H1 (cell line): ENCODE data around the gene TSEN2. TPM values are rescaled to one million over a fixed set of nuclear protein-coding genes. Genes with fewer than 3 reads are reported as not detected.

Experiments used
- CTCF ChIA-PET: fragments of 300-600 bp; sonication (Branson Sonifier 250); formaldehyde crosslinking; loops from one replicate; lab custom pipeline; 2021; ENCODE audit not compliant: partially characterized antibody; lab: Charles Lee
- POLR2A ChIA-PET: fragments of 300-600 bp; sonication (Branson Sonifier 250); formaldehyde crosslinking; loops from one replicate; lab custom pipeline; 2021; ENCODE audit warnings: inconsistent platforms; ENCODE audit not compliant: partially characterized antibody; lab: Charles Lee
- DNase-seq, 2 experiments: peaks; one replicate each; pipeline versions ENCODE4 v3.0.0 to v3.0.0-alpha.2; 2010 to 2022; ENCODE audit warnings: low spot score in 2 of 2, low read depth in 1 of 2, mixed read lengths in 1 of 2
- FAIRE-seq: peaks from 2 replicates; lab custom pipeline; 2011; peaks lifted over from hg19 to GRCh38; lab: Jason Lieb, UNC
- H2AFZ ChIP-seq: 2 replicates; pipeline ENCODE4 v1.8.1; 2012; ENCODE audit warnings: low read length, inconsistent platforms
- H2AK5ac ChIP-seq: 2 replicates; pipeline ENCODE4 v1.6.1; 2013; ENCODE audit warnings: low read depth, low read length
- H2BK120ac ChIP-seq: replicated peaks from 2 replicates; pipeline ENCODE3; 2013; ENCODE audit warnings: low read depth, low read length, inconsistent platforms
- H2BK12ac ChIP-seq: 2 replicates; pipeline ENCODE4 v1.6.1; 2013; ENCODE audit warnings: low read depth, low read length
- H2BK15ac ChIP-seq: 2 replicates; pipeline ENCODE4 v1.6.1; 2013; ENCODE audit warnings: low read length
- H2BK20ac ChIP-seq: 2 replicates; pipeline ENCODE4 v1.6.1; 2013; ENCODE audit warnings: low read length
- H2BK5ac ChIP-seq: 2 replicates; pipeline ENCODE4 v1.6.1; 2013; ENCODE audit warnings: low read depth, low read length
- H3K14ac ChIP-seq: 2 replicates; pipeline ENCODE4 v1.6.1; 2013; ENCODE audit warnings: inconsistent platforms; ENCODE audit not compliant: insufficient read length
- H3K18ac ChIP-seq: 2 replicates; pipeline ENCODE4 v1.6.1; 2013; ENCODE audit warnings: low read length; ENCODE audit errors: extremely low read depth
- H3K23ac ChIP-seq: 2 replicates; pipeline ENCODE4 v1.6.1; 2013; ENCODE audit warnings: inconsistent platforms; ENCODE audit not compliant: insufficient read length
- H3K23me2 ChIP-seq: 2 replicates; pipeline ENCODE4 v1.6.1; 2013; ENCODE audit warnings: low read depth, low read length
- H3K27ac ChIP-seq: 2 replicates; pipeline ENCODE4 v1.6.1; 2011; ENCODE audit warnings: low read depth, low read length, inconsistent platforms
- H3K27me3 ChIP-seq, 4 experiments: replicated peaks in 1 of 4; 1 replicate in 1 of 4; 2 replicates in 3 of 4; pipeline versions ENCODE4 v1.6.1 to v1.8.1; 2011 to 2013; ENCODE audit warnings: low read length in 3 of 4, mild to moderate bottlenecking in 3 of 4, inconsistent platforms in 2 of 4, mixed read lengths in 2 of 4, moderate library complexity in 1 of 4; ENCODE audit not compliant: control insufficient read depth in 3 of 4, insufficient read depth in 3 of 4; ENCODE audit errors: extremely low read depth in 1 of 4
- H3K36me3 ChIP-seq, 4 experiments: 2 replicates each; pipeline versions ENCODE4 v1.6.1 to v1.8.1; 2011 to 2013; ENCODE audit warnings: mild to moderate bottlenecking in 4 of 4, low read length in 3 of 4, moderate library complexity in 2 of 4, control low read depth in 1 of 4, inconsistent platforms in 1 of 4; ENCODE audit not compliant: insufficient read depth in 4 of 4, control insufficient read depth in 2 of 4
- H3K4ac ChIP-seq: replicated peaks from 2 replicates; pipeline ENCODE3; 2013; ENCODE audit warnings: low read length, low read depth, mixed read lengths, inconsistent platforms; ENCODE audit not compliant: insufficient read length
- H3K4me1 ChIP-seq, 4 experiments: replicated peaks in 1 of 4; 1 replicate in 1 of 4; 2 replicates in 3 of 4; pipeline versions ENCODE4 v1.6.1 to v1.8.1; 2011 to 2013; ENCODE audit warnings: low read length in 3 of 4, inconsistent platforms in 2 of 4, mixed read lengths in 1 of 4; ENCODE audit not compliant: insufficient read depth in 4 of 4, control insufficient read depth in 3 of 4
- H3K4me2 ChIP-seq, 2 experiments: 2 replicates each; pipeline versions ENCODE4 v1.6.1 to v1.8.1; 2011 to 2013; ENCODE audit warnings: low read depth in 2 of 2, low read length in 2 of 2, control low read depth in 1 of 2, inconsistent platforms in 1 of 2, mild to moderate bottlenecking in 1 of 2; ENCODE audit not compliant: insufficient read depth in 1 of 2
- H3K4me3 ChIP-seq, 4 experiments: fragments of 200-600, 300-600 bp in 1 of 4; sonication (generic), shearing (Covaris generic), sonication (Bioruptor Twin) in 1 of 4; 2 replicates each; pipeline versions ENCODE4 v1.5.1 to v1.8.1; 2011 to 2016; ENCODE audit warnings: low read length in 4 of 4, low read depth in 3 of 4, control low read depth in 2 of 4, inconsistent platforms in 2 of 4, mild to moderate bottlenecking in 2 of 4, mixed read lengths in 1 of 4, moderate library complexity in 1 of 4; ENCODE audit not compliant: insufficient read depth in 2 of 4; ENCODE audit errors: extremely low read depth in 1 of 4
- H3K56ac ChIP-seq: replicated peaks from 2 replicates; pipeline ENCODE3; 2013; ENCODE audit warnings: low read depth, mild to moderate bottlenecking, mixed read lengths, low read length, inconsistent platforms; ENCODE audit not compliant: insufficient read length
- H3K79me1 ChIP-seq: 2 replicates; pipeline ENCODE4 v1.6.1; 2013; ENCODE audit warnings: low read depth, low read length, control low read depth
- H3K79me2 ChIP-seq, 2 experiments: 2 replicates each; pipeline versions ENCODE4 v1.6.1 to v1.8.1; 2012 to 2013; ENCODE audit warnings: low read length in 2 of 2, mild to moderate bottlenecking in 2 of 2, inconsistent platforms in 1 of 2; ENCODE audit not compliant: insufficient read depth in 2 of 2, control insufficient read depth in 1 of 2
- H3K9ac ChIP-seq, 4 experiments: replicated peaks in 1 of 4; 1 replicate in 1 of 4; 2 replicates in 3 of 4; pipeline versions ENCODE4 v1.6.1 to v1.8.1; 2011 to 2013; ENCODE audit warnings: low read depth in 3 of 4, low read length in 3 of 4, control low read depth in 2 of 4, mild to moderate bottlenecking in 2 of 4, moderate library complexity in 2 of 4, inconsistent platforms in 1 of 4; ENCODE audit errors: extremely low read depth in 1 of 4
- H3K9me3 ChIP-seq, 2 experiments: 2 replicates each; pipeline versions ENCODE4 v1.6.1 to v1.8.1; 2012 to 2013; ENCODE audit warnings: mild to moderate bottlenecking in 2 of 2, moderate library complexity in 2 of 2, control low read depth in 1 of 2, inconsistent platforms in 1 of 2, low read depth in 1 of 2, low read length in 1 of 2, mixed read lengths in 1 of 2; ENCODE audit not compliant: insufficient read depth in 2 of 2
- H4K20me1 ChIP-seq, 2 experiments: replicated peaks in 1 of 2; 2 replicates each; pipeline versions ENCODE3 to v1.8.1; 2011 to 2013; ENCODE audit warnings: inconsistent platforms in 2 of 2, low read length in 2 of 2, mild to moderate bottlenecking in 1 of 2; ENCODE audit not compliant: insufficient read depth in 2 of 2, control insufficient read depth in 1 of 2
- H4K5ac ChIP-seq: 2 replicates; pipeline ENCODE4 v1.6.1; 2013; ENCODE audit warnings: low read length, low read depth, mixed read lengths, inconsistent platforms; ENCODE audit not compliant: insufficient read length
- H4K8ac ChIP-seq: 2 replicates; pipeline ENCODE4 v1.8.0; 2013; ENCODE audit warnings: mild to moderate bottlenecking, moderate library complexity, low read length, inconsistent platforms; ENCODE audit not compliant: insufficient read depth; ENCODE audit errors: extremely low read depth
- H4K91ac ChIP-seq: replicated peaks from 2 replicates; pipeline ENCODE3; 2013; ENCODE audit warnings: low read length, mixed read lengths, inconsistent platforms; ENCODE audit not compliant: insufficient read length
- ATF3 ChIP-seq: IDR thresholded peaks from 2 replicates; pipeline ENCODE4 v1.6.1; 2011; ENCODE audit warnings: low read depth, mild to moderate bottlenecking, low read length; ENCODE audit not compliant: insufficient read depth
- CEBPB ChIP-seq: IDR thresholded peaks from 2 replicates; pipeline ENCODE4 v1.6.1; 2012; ENCODE audit warnings: low read depth, low read length
- CHD2 ChIP-seq: IDR thresholded peaks from 2 replicates; pipeline ENCODE4 v1.6.1; 2012; ENCODE audit warnings: low read length, improper control_type of control experiment
- FOSL1 ChIP-seq: IDR thresholded peaks from 2 replicates; pipeline ENCODE4 v1.6.1; 2011; ENCODE audit warnings: mild to moderate bottlenecking, low read depth, low read length, moderate library complexity; ENCODE audit not compliant: insufficient read depth
- JUND ChIP-seq: IDR thresholded peaks from 2 replicates; pipeline ENCODE4 v1.6.1; 2011; ENCODE audit warnings: mild to moderate bottlenecking, improper control_type of control experiment, low read length
- KDM1A ChIP-seq: fragments of 200-600, 300-600 bp; sonication (generic); IDR thresholded peaks from 2 replicates; pipeline ENCODE4 v1.7.1; 2016; ENCODE audit warnings: mild to moderate bottlenecking, low read length, borderline replicate concordance
- KDM5A ChIP-seq: fragments of 200-600 bp; IDR thresholded peaks from 2 replicates; pipeline ENCODE4 v1.7.1; 2012; ENCODE audit warnings: mild to moderate bottlenecking, low read length, inconsistent platforms, mixed read lengths
- MAX ChIP-seq: IDR thresholded peaks from 2 replicates; pipeline ENCODE4 v1.6.1; 2012; ENCODE audit warnings: inconsistent platforms
- PHF8 ChIP-seq: fragments of 200-600 bp; sonication (generic); conservative IDR thresholded peaks from 2 replicates; pipeline ENCODE4 v1.7.1; 2012; ENCODE audit warnings: low read depth, mild to moderate bottlenecking, inconsistent platforms, low read length, moderate library complexity
- SAP30 ChIP-seq: fragments of 300-600 bp; sonication (generic); IDR thresholded peaks from 2 replicates; pipeline ENCODE4 v1.7.1; 2012; ENCODE audit warnings: low read length, moderate library complexity, mild to moderate bottlenecking, inconsistent platforms; ENCODE audit not compliant: insufficient read depth, insufficient replicate concordance
- SP2 ChIP-seq: IDR thresholded peaks from 2 replicates; pipeline ENCODE4 v1.6.1; 2012; ENCODE audit warnings: mild to moderate bottlenecking, low read length, inconsistent platforms
- SRF ChIP-seq: IDR thresholded peaks from 2 replicates; pipeline ENCODE4 v1.6.1; 2011; ENCODE audit warnings: mild to moderate bottlenecking, low read depth, low read length, moderate library complexity
- WGBS, 2 experiments: shearing (Covaris generic) in 1 of 2; methylation state at CpG; one replicate each; pipeline versions ENCODE4 v1.1.6 to v1.1.7; 2013 to 2015; ENCODE audit warnings: low lambda C conversion rate in 2 of 2, mixed read lengths in 2 of 2, inconsistent platforms in 1 of 2, low coverage in 1 of 2, missing lambda C conversion rate in 1 of 2; ENCODE audit not compliant: insufficient replicate concordance in 2 of 2, insufficient coverage in 1 of 2, insufficient read length in 1 of 2; ENCODE audit errors: extremely low coverage in 1 of 2, missing lambda C conversion rate in 1 of 2; 5-methylcytosine and 5-hydroxymethylcytosine counted together
- polyA plus RNA-seq, 7 experiments: library from polyadenylated mRNA; depleted of rRNA in 3 of 7; stranded (reverse) in 5 of 7; unstranded in 2 of 7; fragments of >200 nt in 5 of 7; fragments of 200-250 nt in 2 of 7; gene quantifications; 1 replicate in 5 of 7; 2 replicates in 1 of 7; 4 replicates in 1 of 7; pipeline versions ENCODE4 v1.2.1 to v1.2.3, GENCODE V29; 2011 to 2013; ENCODE audit warnings: missing spikeins in 2 of 7, mixed read lengths in 2 of 7
- total RNA-seq: library from RNA; stranded (reverse); fragmentation: NEBNext Ultra II Directional; extraction: Animal tissue kit (Norgen Biotek cat#: 25700); gene quantifications from 2 replicates; pipeline ENCODE4 v1.2.1, GENCODE V29; 2021

TSEN2 gene
- total and polyA plus RNA-seq, 2 of the 8 experiments (the other 6 are each of a cell fraction or from before 2014, with no cell fraction given) = 16.1 to 22.4 TPM

- Histone ChIP-seq H3K36me3 (no peaks in the 10 kb centered on the region; a peak in 1 of 8 replicates), H2BK12ac (peak overlapping the region; percentile 20; the same call in 1 of the 2 replicates), H3K4ac (no peak overlapping the region), H3K9ac (no peak overlapping the region), H3K4me1 (peaks cover 0 to 16% (median 6%) of the 10 kb centered on the region in 4 experiments; a peak in 5 of 7 replicates), H4K5ac (no peak overlapping the region), H4K8ac (no peak overlapping the region), H3K9me3 (no peaks in the 10 kb centered on the region), H2BK15ac (no peak overlapping the region), H4K20me1 (no peaks in the 10 kb centered on the region), H3K79me2 (no peaks in the 10 kb centered on the region), H3K27ac (no peak overlapping the region), H2BK20ac (no peak overlapping the region), H3K18ac (no peak overlapping the region), H3K23me2 (no peaks in the 10 kb centered on the region), H2AFZ (no peak overlapping the region), H3K23ac (no peak overlapping the region), H3K27me3 (peaks cover 0 to 2% (median 0%) of the 10 kb centered on the region in 4 experiments; a peak in 1 of 7 replicates), H3K79me1 (no peaks in the 10 kb centered on the region), H4K91ac (no peak overlapping the region), H3K56ac (no peak overlapping the region), H2BK5ac (no peak overlapping the region), H3K4me2 (peak overlapping the region in 1 of 2 experiments; percentile 15; a peak in 1 of 4 replicates), H2BK120ac (no peak overlapping the region), H3K14ac (no peak overlapping the region), H2AK5ac (no peak overlapping the region), H3K4me3 (no peak overlapping the region)
- DNase-seq = no peak
- FAIRE-seq = no peak
- POLR2A ChIA-PET = no interaction called here
- CTCF ChIA-PET = interaction anchor here (1.5 to 2.4 kb wide), 2 partner anchors 14 to 36 kb away, joined by 4 to 11 read pairs; no protein-coding TSS in a partner anchor
- 92% methylated on average over 10 of the region's 10 CpGs; no CpG with 5 or more reads in 1 of the 2 experiments for WGBS, 2 experiments
- TF ChIP-seq SRF = no peak
- no peak for TF ChIP-seq JUND
- TF ChIP-seq SAP30 = no peak
- TF ChIP-seq CHD2 = no peak
- TF ChIP-seq SP2 = no peak
- TF ChIP-seq PHF8 = no peak
- no peak for TF ChIP-seq FOSL1
- no peak for TF ChIP-seq MAX
- no peak for TF ChIP-seq CEBPB
- TF ChIP-seq ATF3 = no peak
- no peak for TF ChIP-seq KDM1A
- TF ChIP-seq KDM5A = no peak
Observed at GRCh38 chr3:12443781-12444522, 40.3 kb upstream of the TSEN2 start.
